ENCODE measurements around the gene CPLX3. TPM values are rescaled to one million over a fixed set of nuclear protein-coding genes. Genes with fewer than 3 reads are reported as not detected.

CPLX3 gene
- total RNA-seq, 2 donors from 2014 or later: 0.20 TPM; not detected in 1

DNA sequence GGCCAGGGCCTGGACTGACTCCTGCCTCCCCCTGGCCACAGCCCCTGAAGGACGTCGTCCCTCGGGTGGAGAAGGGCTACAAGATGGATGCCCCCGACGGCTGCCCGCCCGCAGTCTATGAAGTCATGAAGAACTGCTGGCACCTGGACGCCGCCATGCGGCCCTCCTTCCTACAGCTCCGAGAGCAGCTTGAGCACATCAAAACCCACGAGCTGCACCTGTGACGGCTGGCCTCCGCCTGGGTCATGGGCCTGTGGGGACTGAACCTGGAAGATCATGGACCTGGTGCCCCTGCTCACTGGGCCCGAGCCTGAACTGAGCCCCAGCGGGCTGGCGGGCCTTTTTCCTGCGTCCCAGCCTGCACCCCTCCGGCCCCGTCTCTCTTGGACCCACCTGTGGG is 24.1 kb upstream of the CPLX3 start:
- H3K9me3 ChIP-seq (ENCODE audit: control insufficient read depth, low read length, poor library complexity, severe bottlenecking): no peaks in the 10 kb centered on the region
- Mint-ChIP-seq H3K4me1 (peaks cover 36% of the 10 kb centered on the region), H3K27me3 (no peaks in the 10 kb centered on the region), H3K27ac (peak overlapping the region; percentile 32), H3K4me3 (no peak overlapping the region), H3K36me3 (ENCODE audit: low read depth) (peaks cover 5% of the 10 kb centered on the region)
- DNase-seq (no peak), ATAC-seq (no peak)

DNA sequence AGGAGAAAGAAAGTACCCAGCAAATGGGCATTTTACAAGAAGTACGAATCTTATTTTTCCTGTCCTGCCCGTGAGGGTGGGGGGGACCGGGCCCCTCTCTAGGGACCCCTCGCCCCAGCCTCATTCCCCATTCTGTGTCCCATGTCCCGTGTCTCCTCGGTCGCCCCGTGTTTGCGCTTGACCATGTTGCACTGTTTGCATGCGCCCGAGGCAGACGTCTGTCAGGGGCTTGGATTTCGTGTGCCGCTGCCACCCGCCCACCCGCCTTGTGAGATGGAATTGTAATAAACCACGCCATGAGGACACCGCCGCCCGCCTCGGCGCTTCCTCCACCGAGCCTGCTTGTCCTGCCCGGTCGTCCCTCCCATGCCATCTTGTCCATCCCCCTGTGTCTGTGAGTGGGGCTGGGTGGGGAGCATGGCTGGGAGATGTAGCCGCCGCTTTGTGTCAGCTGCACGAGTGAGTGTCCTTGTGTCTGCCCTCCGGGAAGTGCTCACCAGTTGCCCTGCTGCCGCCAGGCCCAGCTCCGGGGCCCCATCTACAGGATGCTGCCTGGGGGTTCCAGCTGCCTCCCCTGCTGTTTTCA is 23.5 kb upstream of the CPLX3 start:
- no peak overlapping the region for H3K27ac Mint-ChIP-seq
- peaks cover 5% of the 10 kb centered on the region for H3K36me3 Mint-ChIP-seq (ENCODE audit: low read depth)
- no peaks in the 10 kb centered on the region for H3K9me3 ChIP-seq (ENCODE audit: control insufficient read depth, low read length, poor library complexity, severe bottlenecking)
- H3K27me3 Mint-ChIP-seq: no peaks in the 10 kb centered on the region
- H3K4me3 Mint-ChIP-seq: no peak overlapping the region
- peaks cover 33% of the 10 kb centered on the region for H3K4me1 Mint-ChIP-seq
- DNase-seq: no peak
- ATAC-seq: no peak

DNA sequence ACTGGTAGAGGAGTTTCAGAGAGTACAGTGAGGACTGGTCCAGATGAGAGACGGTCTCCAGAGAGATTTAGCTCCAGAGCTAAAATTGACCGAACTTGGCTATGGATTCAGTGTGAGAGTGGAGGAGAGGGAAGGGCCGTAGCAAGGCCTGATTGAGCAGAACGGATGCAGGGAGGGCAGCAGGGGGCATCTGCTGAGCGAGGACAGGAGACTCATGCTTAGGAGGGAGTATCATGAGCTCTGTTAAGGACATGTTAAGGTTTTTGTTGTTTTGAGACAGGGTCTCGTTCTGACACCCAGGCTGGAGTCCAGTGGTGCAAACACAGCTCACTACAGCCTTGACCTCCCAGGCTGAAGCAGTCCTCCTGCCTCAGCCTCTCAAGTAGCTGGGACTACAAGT is 21.5 kb upstream of the CPLX3 start:
- no peak for ATAC-seq
- DNase-seq: no peak
- no peaks in the 10 kb centered on the region for H3K27me3 Mint-ChIP-seq
- H3K4me3 Mint-ChIP-seq: no peak overlapping the region
- H3K27ac Mint-ChIP-seq: peak overlapping the region; percentile 77
- H3K9me3 ChIP-seq (ENCODE audit: control insufficient read depth, low read length, poor library complexity, severe bottlenecking): no peaks in the 10 kb centered on the region
- peaks cover 5% of the 10 kb centered on the region for H3K36me3 Mint-ChIP-seq (ENCODE audit: low read depth)
- peaks cover 38% of the 10 kb centered on the region for H3K4me1 Mint-ChIP-seq

DNA sequence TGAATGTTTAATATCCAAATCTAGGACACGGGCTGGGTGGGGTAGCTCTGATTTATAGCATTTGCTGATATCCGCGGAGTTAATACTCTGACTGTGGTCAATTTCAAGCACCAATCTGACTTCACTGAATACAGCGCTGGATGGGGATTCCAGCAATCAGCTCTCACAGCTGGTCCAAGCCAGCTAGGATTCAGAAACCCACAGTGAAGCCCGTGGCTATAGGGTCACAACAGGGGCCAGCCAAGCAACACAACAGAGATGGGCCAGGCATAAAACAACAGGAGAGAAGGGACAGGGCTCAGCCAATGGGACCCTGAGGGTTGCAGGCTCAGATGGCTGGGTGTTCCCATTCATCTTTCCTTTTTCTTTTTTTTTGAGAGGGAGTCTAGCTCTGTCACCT is 19.1 kb upstream of the CPLX3 start:
- peak overlapping the region; percentile 83 for H3K27ac Mint-ChIP-seq
- ATAC-seq (no peak), DNase-seq (no peak)
- peaks cover 34% of the 10 kb centered on the region for H3K4me1 Mint-ChIP-seq
- H3K9me3 ChIP-seq (ENCODE audit: control insufficient read depth, low read length, poor library complexity, severe bottlenecking): no peaks in the 10 kb centered on the region
- peak overlapping the region; percentile 31 for H3K4me3 Mint-ChIP-seq
- peaks cover 5% of the 10 kb centered on the region for H3K36me3 Mint-ChIP-seq (ENCODE audit: low read depth)
- H3K27me3 Mint-ChIP-seq: no peaks in the 10 kb centered on the region

DNA sequence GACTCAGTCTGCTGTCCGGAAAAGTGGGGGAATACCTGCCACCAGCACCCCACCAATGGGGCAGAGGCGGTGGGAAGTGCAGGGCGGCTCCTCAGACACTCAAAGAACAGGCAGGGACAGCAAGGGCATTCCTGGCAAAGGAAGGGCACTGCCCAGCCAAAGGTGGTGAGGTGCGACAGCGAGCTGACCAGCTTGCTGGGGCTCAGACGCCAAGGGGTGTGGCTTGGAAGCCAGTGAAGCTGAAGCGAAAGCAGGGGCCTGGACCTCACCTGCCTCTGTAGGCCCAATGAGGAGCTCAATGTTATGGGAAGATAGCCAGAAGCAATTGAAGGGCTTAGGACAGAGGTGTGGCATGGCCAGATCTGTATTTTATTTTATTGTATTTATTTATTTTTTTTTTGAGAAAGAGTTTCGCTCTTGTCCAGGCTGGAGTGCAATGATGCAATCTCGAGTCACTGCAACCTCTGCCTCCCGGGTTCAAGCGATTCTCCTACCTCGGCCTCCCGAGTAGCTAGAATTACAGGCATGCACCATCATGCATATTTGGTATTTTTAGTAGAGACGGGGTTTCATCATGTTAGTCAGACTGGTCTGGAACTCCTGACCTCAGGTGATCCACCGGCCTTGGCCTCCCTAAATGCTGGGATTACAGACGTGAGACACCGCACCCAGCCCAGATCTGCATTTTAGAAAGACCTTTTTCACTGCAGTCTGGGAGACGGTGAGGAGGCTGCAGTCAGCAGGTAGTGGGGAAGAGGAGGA is 18.2 kb upstream of the CPLX3 start:
- H3K9me3 ChIP-seq (ENCODE audit: control insufficient read depth, low read length, poor library complexity, severe bottlenecking): no peaks in the 10 kb centered on the region
- H3K27me3 Mint-ChIP-seq: no peaks in the 10 kb centered on the region
- peaks cover 5% of the 10 kb centered on the region for H3K36me3 Mint-ChIP-seq (ENCODE audit: low read depth)
- peak overlapping the region; percentile 83 for H3K27ac Mint-ChIP-seq
- H3K4me1 Mint-ChIP-seq: peaks cover 35% of the 10 kb centered on the region
- ATAC-seq (no peak), DNase-seq (no peak)
- H3K4me3 Mint-ChIP-seq: peak overlapping the region; percentile 28

DNA sequence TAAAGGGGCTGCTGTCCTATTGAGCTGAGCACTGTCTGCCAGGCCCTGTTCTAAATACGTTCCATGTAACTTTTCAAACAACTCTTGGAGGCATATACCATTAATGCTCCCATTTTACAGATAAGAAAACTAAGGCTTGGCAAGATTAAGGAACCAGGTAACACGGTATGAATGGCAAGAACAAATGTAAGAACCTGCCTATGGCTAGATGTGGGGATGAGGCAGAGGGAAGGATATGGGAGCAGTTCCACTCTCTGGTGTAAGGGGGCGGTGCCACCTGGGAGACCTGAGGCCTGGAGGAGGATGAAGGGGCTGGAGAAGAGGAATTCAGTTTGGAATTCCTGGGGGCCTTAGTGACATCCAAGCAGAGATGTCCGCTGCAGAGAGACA is 17.6 kb upstream of the CPLX3 start:
- Mint-ChIP-seq H3K27ac (peak overlapping the region; percentile 83), H3K4me3 (no peak overlapping the region), H3K27me3 (no peaks in the 10 kb centered on the region), H3K36me3 (ENCODE audit: low read depth) (peaks cover 5% of the 10 kb centered on the region), H3K4me1 (peaks cover 38% of the 10 kb centered on the region)
- no peak for DNase-seq
- no peaks in the 10 kb centered on the region for H3K9me3 ChIP-seq (ENCODE audit: control insufficient read depth, low read length, poor library complexity, severe bottlenecking)
- ATAC-seq: no peak

DNA sequence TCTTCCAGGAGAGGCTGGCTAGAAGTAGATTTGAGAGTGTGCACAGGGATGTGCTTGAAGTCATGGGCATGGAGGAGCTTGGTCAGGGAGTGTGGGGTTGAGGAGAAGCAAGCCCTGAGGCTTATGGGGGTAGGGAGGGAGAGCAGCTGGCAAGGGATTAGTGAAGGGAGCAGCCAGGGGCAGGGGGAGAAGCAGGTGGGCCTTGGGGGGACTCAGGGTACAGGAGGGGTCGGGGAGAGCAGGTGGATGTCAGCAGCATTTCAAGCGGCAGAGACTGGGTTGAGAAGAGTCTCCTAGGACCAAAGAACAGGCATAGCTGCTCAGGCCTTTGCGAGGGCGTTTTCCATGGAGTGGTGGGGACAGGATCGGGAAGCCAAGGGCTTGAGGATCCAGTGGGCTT is 17.2 kb upstream of the CPLX3 start:
- no peak for ATAC-seq
- DNase-seq: no peak
- Mint-ChIP-seq H3K4me3 (peak overlapping the region; percentile 56), H3K27ac (peak overlapping the region; percentile 83), H3K4me1 (peaks cover 34% of the 10 kb centered on the region), H3K36me3 (ENCODE audit: low read depth) (peaks cover under 1% of the 10 kb centered on the region), H3K27me3 (no peaks in the 10 kb centered on the region)
- no peaks in the 10 kb centered on the region for H3K9me3 ChIP-seq (ENCODE audit: control insufficient read depth, low read length, poor library complexity, severe bottlenecking)

DNA sequence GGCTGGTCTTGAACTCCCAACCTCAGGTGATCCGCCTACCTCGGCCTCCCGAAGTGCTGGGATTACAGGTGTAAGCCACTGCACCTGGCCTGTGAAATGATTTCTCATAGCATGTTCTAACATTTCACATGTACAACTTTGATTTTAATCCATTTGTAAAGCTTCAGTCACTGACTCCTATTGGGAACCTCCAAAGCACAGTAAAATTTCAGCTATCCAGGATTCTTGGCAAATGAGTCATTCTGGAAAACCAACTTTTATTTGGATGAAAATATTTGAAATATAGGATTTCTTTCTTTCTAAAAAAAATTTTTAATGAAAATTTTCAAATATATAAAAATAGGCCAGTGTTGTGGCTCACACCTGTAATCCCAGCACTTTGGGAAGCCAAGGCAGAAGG is 16.5 kb upstream of the CPLX3 start:
- no peaks in the 10 kb centered on the region for H3K27me3 Mint-ChIP-seq
- no peak for DNase-seq
- H3K36me3 Mint-ChIP-seq (ENCODE audit: low read depth): no peaks in the 10 kb centered on the region
- H3K27ac Mint-ChIP-seq: no peak overlapping the region
- H3K9me3 ChIP-seq (ENCODE audit: control insufficient read depth, low read length, poor library complexity, severe bottlenecking): no peaks in the 10 kb centered on the region
- no peak for ATAC-seq
- H3K4me1 Mint-ChIP-seq: peaks cover 30% of the 10 kb centered on the region
- H3K4me3 Mint-ChIP-seq: no peak overlapping the region

DNA sequence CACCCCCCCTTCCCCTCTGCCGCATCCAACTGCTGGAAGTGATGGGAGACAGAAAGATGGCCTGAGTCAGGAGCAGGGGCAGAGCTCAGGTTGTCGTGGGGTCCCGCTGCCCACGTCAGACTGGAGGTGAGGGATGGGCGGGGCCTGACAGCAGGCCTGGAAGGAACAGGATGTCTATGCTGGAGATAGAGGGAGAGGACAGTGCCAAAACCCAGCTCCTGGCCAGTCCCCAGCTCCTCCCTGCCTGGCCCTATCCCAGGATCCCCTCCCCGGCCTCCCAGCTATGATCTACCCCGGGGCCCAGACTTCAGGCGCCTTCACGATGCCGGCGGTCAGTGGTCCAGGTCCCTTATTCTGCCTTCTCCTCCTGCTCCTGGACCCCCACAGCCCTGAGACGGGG is 13.9 kb upstream of the CPLX3 start, which contains the start of gene LMAN1L:
LMAN1L (plus strand) TSS at position 303 of the 400 bp plus-strand sequence; CDS start at position 323, 20 bp downstream.
- ATAC-seq (no peak), DNase-seq (no peak)
- Mint-ChIP-seq H3K4me1 (peaks cover 21% of the 10 kb centered on the region), H3K4me3 (no peak within 1 kb of the TSS), H3K27ac (peak within 1 kb of the TSS; percentile 47), H3K36me3 (ENCODE audit: low read depth) (no peaks in the 10 kb centered on the region), H3K27me3 (no peaks in the 10 kb centered on the region)
- no peaks in the 10 kb centered on the region for H3K9me3 ChIP-seq (ENCODE audit: control insufficient read depth, low read length, poor library complexity, severe bottlenecking)

DNA sequence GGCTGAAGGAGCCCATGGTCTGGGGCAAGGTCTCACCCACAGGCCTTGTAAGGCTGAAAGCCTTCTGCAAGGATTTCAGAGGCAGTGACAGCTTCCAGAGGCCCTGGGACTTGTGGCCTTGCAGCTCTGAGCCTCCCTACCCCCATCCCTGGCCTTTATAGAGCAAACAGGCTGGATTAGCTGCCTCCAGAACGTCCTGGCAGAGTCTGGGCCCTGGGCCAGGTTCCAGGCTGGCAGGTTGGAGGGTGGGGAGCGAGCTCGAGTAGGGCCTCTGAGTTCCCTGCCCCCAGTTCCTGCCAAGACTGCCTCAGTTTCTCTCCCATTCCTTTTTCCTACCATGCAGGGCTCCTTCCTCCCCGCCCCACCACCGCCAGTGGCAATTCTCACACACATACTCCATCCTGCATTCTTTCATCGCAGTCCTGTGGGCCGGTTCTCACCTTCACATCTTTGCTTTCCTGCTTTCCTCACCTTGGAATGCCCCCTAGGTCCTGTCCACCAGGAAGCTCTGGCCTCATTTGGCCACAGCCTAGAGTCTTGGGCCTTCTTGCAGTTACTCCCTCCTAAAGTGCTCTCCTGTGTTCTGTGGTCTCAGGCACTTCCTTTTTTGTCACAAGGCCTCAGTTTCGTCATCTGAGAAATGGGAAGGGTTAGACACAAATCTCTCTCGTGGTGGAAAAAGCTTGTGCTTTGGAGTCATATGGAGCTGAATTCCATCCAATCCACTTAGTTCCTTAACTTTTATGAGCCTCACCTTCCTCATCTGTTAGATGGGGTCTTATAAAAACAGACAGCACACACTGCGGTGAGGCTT is 11.1 kb upstream of the CPLX3 start:
- Mint-ChIP-seq H3K4me3 (no peak overlapping the region), H3K27ac (no peak overlapping the region), H3K36me3 (ENCODE audit: low read depth) (no peaks in the 10 kb centered on the region), H3K27me3 (no peaks in the 10 kb centered on the region), H3K4me1 (peaks cover 8% of the 10 kb centered on the region)
- ATAC-seq (no peak), DNase-seq (no peak)
- H3K9me3 ChIP-seq (ENCODE audit: control insufficient read depth, low read length, poor library complexity, severe bottlenecking): no peaks in the 10 kb centered on the region

DNA sequence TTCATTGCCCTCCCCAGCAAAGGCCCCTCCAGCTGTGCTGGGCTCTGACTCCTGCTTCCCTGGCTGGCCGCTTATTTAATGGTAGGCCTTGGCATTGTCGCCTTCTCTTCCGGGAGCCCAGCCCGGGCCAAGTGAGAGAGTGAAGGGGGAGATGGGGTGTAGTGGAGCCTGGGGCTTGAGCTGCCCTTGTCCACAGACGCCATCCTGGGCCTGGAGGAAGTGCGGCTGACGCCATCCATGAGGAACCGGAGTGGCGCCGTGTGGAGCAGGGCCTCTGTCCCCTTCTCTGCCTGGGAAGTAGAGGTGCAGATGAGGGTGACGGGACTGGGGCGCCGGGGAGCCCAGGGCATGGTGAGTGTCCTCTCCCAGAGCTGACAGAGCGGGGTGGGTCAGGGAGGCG is 10.5 kb upstream of the CPLX3 start:
- Mint-ChIP-seq H3K27ac (no peak overlapping the region), H3K4me1 (peaks cover 8% of the 10 kb centered on the region), H3K27me3 (no peaks in the 10 kb centered on the region), H3K36me3 (ENCODE audit: low read depth) (no peaks in the 10 kb centered on the region), H3K4me3 (no peak overlapping the region)
- no peak for ATAC-seq
- no peaks in the 10 kb centered on the region for H3K9me3 ChIP-seq (ENCODE audit: control insufficient read depth, low read length, poor library complexity, severe bottlenecking)
- no peak for DNase-seq

DNA sequence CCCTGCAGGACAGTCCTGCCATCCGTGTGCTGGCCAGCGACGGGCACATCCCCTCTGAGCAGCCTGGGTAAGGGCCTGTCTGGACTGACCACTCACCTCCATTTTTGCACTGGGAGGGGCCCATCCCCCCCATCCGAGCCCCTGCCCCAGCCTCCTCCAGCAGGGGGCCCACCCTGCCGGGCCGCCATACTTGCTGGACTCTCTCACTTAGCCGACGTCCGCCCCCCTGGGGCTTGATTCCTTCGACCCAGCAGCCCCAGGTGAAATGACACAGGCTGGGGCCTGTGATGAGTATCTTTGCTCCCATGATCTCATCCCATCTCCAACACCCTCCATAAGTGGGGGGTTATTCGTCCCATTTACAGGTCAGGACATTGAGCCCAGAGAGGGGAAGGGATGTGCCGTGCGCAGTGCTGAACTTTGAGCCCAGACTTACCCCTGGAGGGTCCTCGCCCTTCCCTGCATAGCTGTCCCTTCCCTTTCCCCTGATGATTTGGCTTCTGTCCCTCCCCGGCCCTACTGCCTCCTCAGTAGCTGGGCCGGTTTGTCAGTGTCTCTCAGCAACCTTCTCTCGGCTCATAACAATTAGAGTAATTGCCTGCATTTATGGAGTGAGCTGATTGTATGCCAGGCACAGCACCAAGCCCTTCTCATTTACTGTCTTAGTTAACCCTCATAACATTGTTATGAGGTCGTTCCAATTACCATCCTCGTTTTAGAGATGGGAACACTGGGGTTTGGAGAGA is 9.6 kb upstream of the CPLX3 start:
- Mint-ChIP-seq H3K36me3 (ENCODE audit: low read depth) (no peaks in the 10 kb centered on the region), H3K27me3 (no peaks in the 10 kb centered on the region), H3K27ac (no peak overlapping the region), H3K4me1 (peaks cover 8% of the 10 kb centered on the region), H3K4me3 (no peak overlapping the region)
- ATAC-seq: no peak
- DNase-seq: no peak
- no peaks in the 10 kb centered on the region for H3K9me3 ChIP-seq (ENCODE audit: control insufficient read depth, low read length, poor library complexity, severe bottlenecking)

DNA sequence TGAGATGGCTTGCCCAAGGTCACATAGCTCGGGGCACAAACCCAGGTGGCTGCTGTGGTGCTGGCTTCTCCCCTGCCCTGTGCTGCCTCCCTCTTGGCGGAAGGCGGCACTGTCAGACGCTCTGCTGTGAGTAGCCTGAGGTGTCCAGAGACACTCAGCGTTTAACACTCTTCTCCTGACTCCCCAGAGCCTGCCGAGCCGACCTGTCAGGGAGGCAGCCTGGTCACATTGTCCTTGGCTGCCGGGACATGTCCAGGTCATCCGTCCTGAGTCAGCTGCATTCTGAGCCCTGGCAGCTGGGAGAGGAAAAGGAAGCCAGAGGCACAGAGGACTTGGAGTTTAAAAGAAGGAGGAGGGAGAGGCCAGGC is 9.1 kb upstream of the CPLX3 start:
- ATAC-seq (no peak), DNase-seq (no peak)
- no peak overlapping the region for H3K4me3 Mint-ChIP-seq
- H3K36me3 Mint-ChIP-seq (ENCODE audit: low read depth): no peaks in the 10 kb centered on the region
- no peaks in the 10 kb centered on the region for H3K9me3 ChIP-seq (ENCODE audit: control insufficient read depth, low read length, poor library complexity, severe bottlenecking)
- peaks cover 8% of the 10 kb centered on the region for H3K4me1 Mint-ChIP-seq
- peak overlapping the region; percentile 45 for H3K27ac Mint-ChIP-seq
- no peaks in the 10 kb centered on the region for H3K27me3 Mint-ChIP-seq
